ENCODE results near the gene LHX4.

DNA sequence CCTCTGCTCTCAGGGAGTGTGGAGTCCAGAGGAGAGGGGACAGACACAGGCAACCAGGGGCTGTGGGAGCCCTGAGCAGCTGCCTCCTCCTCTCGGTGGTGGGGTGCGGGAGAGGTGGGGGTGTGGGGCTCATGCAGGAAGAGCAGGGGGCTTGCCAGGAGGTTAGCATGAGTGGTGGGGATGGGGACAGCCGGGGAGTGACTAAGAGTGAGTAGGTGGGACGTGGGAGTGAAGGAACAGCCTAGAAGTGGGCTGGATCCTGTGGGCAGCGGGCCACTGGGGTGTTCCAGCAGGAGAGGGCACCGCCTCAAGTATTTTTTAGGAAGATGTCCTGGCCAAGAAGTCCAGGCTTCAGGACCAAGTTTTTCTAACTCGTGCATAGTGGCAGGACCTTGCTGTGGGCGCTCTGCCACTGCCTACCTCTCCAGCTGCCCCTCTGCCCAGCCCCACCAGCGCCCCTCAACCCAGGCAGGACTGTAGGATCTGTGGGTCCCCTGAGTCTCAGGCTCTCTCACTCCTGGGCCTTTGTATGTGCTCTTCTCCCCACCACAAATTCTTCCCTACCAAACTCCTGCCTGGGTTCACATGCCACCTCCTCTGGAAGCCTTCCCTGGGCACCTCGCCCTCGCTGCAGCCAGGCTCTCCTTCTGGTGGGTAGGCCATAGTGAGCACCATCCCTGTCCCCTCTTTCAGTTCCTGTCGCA, 18.8 kb upstream of the LHX4 start:
- TF ChIP-seq POLR2AphosphoS5 (IDR thresholded peaks at IDR 0.05; ENCODE audit: low read depth, low read length) (no peak), KDM1A (IDR thresholded peaks at IDR 0.05; ENCODE audit: borderline replicate concordance, low read length) (no peak), SP4 (IDR thresholded peaks at IDR 0.05; ENCODE audit: low read length) (no peak), CBX5 (IDR thresholded peaks at IDR 0.05; ENCODE audit: low read depth, low read length) (no peak), ZNF274 (IDR thresholded peaks at IDR 0.05; ENCODE audit: borderline replicate concordance, extremely low read depth, low read length) (no peak), EZH2 (IDR thresholded peaks at IDR 0.05; ENCODE audit: low read depth, low read length, severe bottlenecking) (no peak), RAD21 (IDR thresholded peaks at IDR 0.05 in 1 of 2, conservative IDR thresholded peaks at IDR 0.05 in 1 of 2; ENCODE audit: low read depth in 2 of 2, low read length in 2 of 2) (no peak), POLR2A (IDR thresholded peaks at IDR 0.05; ENCODE audit: control extremely low read depth in 1 of 2, low read depth in 2 of 2, low read length in 2 of 2) (no peak), GABPA (IDR thresholded peaks at IDR 0.05; ENCODE audit: borderline replicate concordance, insufficient read depth, low read length) (no peak), CBX8 (IDR thresholded peaks at IDR 0.05; ENCODE audit: borderline replicate concordance, low read depth, low read length) (no peak), EGR1 (IDR thresholded peaks at IDR 0.05; ENCODE audit: borderline replicate concordance, low read depth, low read length) (no peak)
- TF ChIP-seq, protein P1, sequence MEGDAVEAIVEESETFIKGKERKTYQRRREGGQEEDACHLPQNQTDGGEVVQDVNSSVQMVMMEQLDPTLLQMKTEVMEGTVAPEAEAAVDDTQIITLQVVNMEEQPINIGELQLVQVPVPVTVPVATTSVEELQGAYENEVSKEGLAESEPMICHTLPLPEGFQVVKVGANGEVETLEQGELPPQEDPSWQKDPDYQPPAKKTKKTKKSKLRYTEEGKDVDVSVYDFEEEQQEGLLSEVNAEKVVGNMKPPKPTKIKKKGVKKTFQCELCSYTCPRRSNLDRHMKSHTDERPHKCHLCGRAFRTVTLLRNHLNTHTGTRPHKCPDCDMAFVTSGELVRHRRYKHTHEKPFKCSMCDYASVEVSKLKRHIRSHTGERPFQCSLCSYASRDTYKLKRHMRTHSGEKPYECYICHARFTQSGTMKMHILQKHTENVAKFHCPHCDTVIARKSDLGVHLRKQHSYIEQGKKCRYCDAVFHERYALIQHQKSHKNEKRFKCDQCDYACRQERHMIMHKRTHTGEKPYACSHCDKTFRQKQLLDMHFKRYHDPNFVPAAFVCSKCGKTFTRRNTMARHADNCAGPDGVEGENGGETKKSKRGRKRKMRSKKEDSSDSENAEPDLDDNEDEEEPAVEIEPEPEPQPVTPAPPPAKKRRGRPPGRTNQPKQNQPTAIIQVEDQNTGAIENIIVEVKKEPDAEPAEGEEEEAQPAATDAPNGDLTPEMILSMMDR (IDR thresholded peaks at IDR 0.05; ENCODE audit: control extremely low read depth in 1 of 3, insufficient read depth in 1 of 3, low read depth in 1 of 3, low read length in 3 of 3) = no peak
- TF ChIP-seq, protein P2, sequence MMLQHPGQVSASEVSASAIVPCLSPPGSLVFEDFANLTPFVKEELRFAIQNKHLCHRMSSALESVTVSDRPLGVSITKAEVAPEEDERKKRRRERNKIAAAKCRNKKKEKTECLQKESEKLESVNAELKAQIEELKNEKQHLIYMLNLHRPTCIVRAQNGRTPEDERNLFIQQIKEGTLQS (IDR thresholded peaks at IDR 0.05; ENCODE audit: insufficient read depth, low read depth, low read length) = no peak

Data from H1 (cell line).